ENCODE measurements around the gene S100P.

GRCh38 chr4:6705646-6706045 is 12.0 kb downstream of the S100P start:
- TF ChIP-seq, protein P1, sequence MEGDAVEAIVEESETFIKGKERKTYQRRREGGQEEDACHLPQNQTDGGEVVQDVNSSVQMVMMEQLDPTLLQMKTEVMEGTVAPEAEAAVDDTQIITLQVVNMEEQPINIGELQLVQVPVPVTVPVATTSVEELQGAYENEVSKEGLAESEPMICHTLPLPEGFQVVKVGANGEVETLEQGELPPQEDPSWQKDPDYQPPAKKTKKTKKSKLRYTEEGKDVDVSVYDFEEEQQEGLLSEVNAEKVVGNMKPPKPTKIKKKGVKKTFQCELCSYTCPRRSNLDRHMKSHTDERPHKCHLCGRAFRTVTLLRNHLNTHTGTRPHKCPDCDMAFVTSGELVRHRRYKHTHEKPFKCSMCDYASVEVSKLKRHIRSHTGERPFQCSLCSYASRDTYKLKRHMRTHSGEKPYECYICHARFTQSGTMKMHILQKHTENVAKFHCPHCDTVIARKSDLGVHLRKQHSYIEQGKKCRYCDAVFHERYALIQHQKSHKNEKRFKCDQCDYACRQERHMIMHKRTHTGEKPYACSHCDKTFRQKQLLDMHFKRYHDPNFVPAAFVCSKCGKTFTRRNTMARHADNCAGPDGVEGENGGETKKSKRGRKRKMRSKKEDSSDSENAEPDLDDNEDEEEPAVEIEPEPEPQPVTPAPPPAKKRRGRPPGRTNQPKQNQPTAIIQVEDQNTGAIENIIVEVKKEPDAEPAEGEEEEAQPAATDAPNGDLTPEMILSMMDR (conservative IDR thresholded peaks at IDR 0.05) = no peak
- no peak for TF ChIP-seq ZFX (IDR thresholded peaks at IDR 0.05)

All from C4-2B (cell line).